ENCODE measurements around the gene MYT1. TPM values are rescaled to one million over a fixed set of nuclear protein-coding genes. Genes with fewer than 3 reads are reported as not detected.

Gene MYT1
- total RNA-seq, 1 donor from 2014 or later: 0.34 TPM

- Mint-ChIP-seq H3K27ac (no peak overlapping the region), H3K9me3 (no peaks in the 10 kb centered on the region)
- no peak for DNase-seq (ENCODE audit: low spot score in 2 of 2, unreplicated experiment in 2 of 2)
Measured at GRCh38 chr20:64242003-64242796, 77.9 kb downstream of the MYT1 start.

DNA sequence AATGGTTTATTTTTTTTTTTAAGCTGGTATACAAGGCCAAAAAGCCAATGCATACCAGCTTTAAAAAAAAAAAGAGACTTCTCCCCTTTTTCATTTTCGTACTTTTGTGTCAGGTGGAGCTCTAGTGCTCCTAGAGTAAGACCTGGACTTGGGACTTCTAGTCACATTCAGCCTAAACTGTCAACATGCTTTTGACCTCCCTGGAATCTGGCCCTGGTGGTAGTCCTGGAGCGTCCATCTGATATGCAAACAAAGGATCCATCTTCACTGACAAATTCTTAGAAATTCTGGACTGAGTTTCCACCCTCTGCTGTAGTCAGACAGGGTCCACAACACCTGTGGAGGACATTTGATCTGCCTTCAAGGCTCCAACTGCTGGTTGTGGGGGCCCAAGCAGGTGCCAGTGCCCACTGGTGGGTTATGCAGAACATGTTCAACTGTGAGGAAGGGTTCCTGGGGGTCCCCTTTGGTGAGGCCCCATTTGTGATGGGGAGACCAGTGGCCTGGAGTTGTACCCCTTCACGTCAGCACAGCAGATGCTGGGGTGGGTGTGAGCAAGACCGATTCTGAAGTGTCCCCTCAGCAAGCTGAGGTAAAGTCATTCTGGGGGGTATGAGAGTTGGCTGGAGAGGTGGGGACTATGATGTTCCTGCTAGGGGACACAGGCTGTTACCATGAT is 78.7 kb downstream of the MYT1 start:
- peak in 1 of 2 experiments; percentile 10 for DNase-seq (ENCODE audit: low spot score in 2 of 2, unreplicated experiment in 2 of 2)
- no peak for TF ChIP-seq CTCF (IDR thresholded peaks at IDR 0.05; ENCODE audit: unreplicated experiment)
- H3K4me1 Mint-ChIP-seq: no peaks in the 10 kb centered on the region
- H3K36me3 Mint-ChIP-seq: no peaks in the 10 kb centered on the region
- H3K27me3 Mint-ChIP-seq (ENCODE audit: low read depth): peaks cover 52% of the 10 kb centered on the region
- no peaks in the 10 kb centered on the region for H3K9me3 Mint-ChIP-seq
- H3K27ac Mint-ChIP-seq: no peak overlapping the region
- no peak overlapping the region for H3K4me3 Mint-ChIP-seq

More at GRCh38 chr20:64242003-64242796, 77.9 kb downstream of the MYT1 start:
- TF ChIP-seq CTCF (IDR thresholded peaks at IDR 0.05; ENCODE audit: unreplicated experiment): no peak
- H3K4me1 Mint-ChIP-seq: no peaks in the 10 kb centered on the region
- no peaks in the 10 kb centered on the region for H3K36me3 Mint-ChIP-seq
- peaks cover 49% of the 10 kb centered on the region for H3K27me3 Mint-ChIP-seq (ENCODE audit: low read depth)
- no peak overlapping the region for H3K4me3 Mint-ChIP-seq

DNA sequence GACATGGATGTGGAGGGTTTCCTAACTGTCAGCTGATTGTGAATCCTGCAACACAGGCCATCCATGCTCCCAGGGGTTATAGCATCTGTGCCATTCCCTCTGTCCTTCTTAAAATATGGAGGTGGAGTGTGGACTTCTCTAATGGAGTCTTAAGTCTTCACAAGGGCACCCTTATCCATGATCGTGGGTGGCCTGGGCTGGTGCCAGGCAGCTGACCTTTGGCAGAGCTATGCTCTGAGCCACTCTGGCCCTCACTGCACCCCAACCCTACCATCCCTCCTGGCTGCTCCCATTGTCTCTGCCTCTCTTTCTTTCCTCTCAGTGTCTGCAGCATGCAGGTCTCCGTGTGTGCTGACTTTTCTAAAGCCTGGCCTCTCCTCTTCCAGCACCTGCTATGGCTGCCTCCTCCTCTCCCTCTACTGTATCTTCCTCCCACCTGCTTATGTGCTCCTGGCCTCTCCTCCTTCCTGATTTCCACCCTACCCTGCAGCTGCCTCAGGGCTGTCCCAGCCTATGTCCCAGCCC is 80.1 kb downstream of the MYT1 start:
- H3K27ac Mint-ChIP-seq: no peak overlapping the region
- H3K27me3 Mint-ChIP-seq (ENCODE audit: low read depth): peaks cover 58% of the 10 kb centered on the region
- TF ChIP-seq CTCF (IDR thresholded peaks at IDR 0.05; ENCODE audit: unreplicated experiment): no peak
- no peaks in the 10 kb centered on the region for H3K9me3 Mint-ChIP-seq
- H3K36me3 Mint-ChIP-seq: no peaks in the 10 kb centered on the region
- no peaks in the 10 kb centered on the region for H3K4me1 Mint-ChIP-seq
- peak in 1 of 2 experiments; percentile 13 for DNase-seq (ENCODE audit: low spot score in 2 of 2, unreplicated experiment in 2 of 2)
- H3K4me3 Mint-ChIP-seq: no peak overlapping the region

GRCh38 chr20:64244870-64245603 is 80.8 kb downstream of the MYT1 start:
- peaks cover 65% of the 10 kb centered on the region for H3K27me3 Mint-ChIP-seq (ENCODE audit: low read depth)
- H3K9me3 Mint-ChIP-seq: no peaks in the 10 kb centered on the region
- H3K4me1 Mint-ChIP-seq: no peaks in the 10 kb centered on the region
- no peaks in the 10 kb centered on the region for H3K36me3 Mint-ChIP-seq
- TF ChIP-seq CTCF (IDR thresholded peaks at IDR 0.05; ENCODE audit: unreplicated experiment): no peak
- peak in 1 of 2 experiments; percentile 29 for DNase-seq (ENCODE audit: low spot score in 2 of 2, unreplicated experiment in 2 of 2)
- no peak overlapping the region for H3K27ac Mint-ChIP-seq
- no peak overlapping the region for H3K4me3 Mint-ChIP-seq

DNA sequence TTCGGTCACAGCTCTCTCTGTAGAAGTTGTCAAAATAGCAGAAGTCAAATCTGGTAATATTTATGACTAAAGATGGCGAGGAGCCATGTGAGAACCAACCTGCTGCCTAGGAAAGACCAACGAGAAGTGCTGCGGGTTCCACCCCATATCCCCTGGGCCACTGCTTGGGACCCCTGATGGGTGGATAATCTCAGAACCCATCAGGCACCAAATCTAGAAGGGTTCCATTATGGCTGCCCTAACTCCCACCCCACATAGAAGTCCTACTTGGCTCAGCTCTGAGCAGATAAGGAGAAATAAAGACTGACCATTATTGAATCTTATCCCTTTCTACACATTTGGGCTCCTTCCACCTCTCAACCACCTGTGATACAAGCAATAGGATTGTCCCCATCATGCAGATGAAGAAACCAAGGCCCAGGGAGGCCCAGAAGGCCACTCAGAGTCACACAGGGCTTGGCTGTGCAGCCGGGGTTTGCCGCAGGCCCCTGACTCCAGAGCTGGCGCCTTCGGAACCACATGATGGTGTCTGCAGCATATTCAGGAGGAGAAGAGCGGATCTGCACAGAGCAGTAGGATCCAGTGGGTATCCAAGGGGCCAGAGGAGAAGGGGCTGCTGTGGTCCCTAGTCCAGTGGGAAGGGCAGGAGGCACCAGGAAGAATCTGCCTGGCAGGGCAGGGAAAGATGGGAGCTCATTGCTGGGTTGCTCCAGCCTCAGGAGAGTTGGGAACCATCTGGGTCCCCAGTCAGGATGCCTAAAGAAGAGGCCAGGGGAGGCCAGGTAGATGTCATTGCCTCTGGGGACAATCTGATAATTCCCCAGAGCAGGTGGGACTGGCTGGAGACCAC is 81.7 kb downstream of the MYT1 start:
- TF ChIP-seq CTCF (IDR thresholded peaks at IDR 0.05; ENCODE audit: unreplicated experiment): no peak
- Mint-ChIP-seq H3K27ac (no peak overlapping the region), H3K9me3 (no peaks in the 10 kb centered on the region), H3K4me3 (no peak overlapping the region), H3K4me1 (no peaks in the 10 kb centered on the region), H3K36me3 (no peaks in the 10 kb centered on the region), H3K27me3 (ENCODE audit: low read depth) (peaks cover 74% of the 10 kb centered on the region)
- DNase-seq (ENCODE audit: low spot score in 2 of 2, unreplicated experiment in 2 of 2): peak in 1 of 2 experiments; percentile 31
